ENCODE measurements around the gene PRORP. TPM values are rescaled to one million over a fixed set of nuclear protein-coding genes. Genes with fewer than 3 reads are reported as not detected.
"Not testable (repeated sequence)": the region's sequence is repeated elsewhere in the genome, so short reads cannot be mapped to it uniquely, and the experiment has no call there.

The PRORP gene
- total and polyA plus RNA-seq, 2 of the 13 experiments (the other 11 are each of a cell fraction or from before 2014, with no cell fraction given) = 48.9 to 88.7 TPM

- FAIRE-seq; H3K9me3 ChIP-seq (ENCODE audit: low read length); H3K79me2 ChIP-seq (ENCODE audit: insufficient read depth, low read length); H3K27ac ChIP-seq (ENCODE audit: extremely low read length, insufficient read depth, low read length); DNase-seq (ENCODE audit: low spot score); H3K4me3 ChIP-seq (replicated peaks in 1 of 3; ENCODE audit: insufficient read depth in 1 of 3, low read depth in 2 of 3, low read length in 3 of 3); H2AFZ ChIP-seq (ENCODE audit: low read length); ATAC-seq; H3K4me1 ChIP-seq (ENCODE audit: insufficient read depth, low read length); H3K9ac ChIP-seq (ENCODE audit: insufficient read depth, low read depth, low read length); H3K27me3 ChIP-seq (ENCODE audit: control insufficient read depth in 1 of 2, insufficient read depth in 2 of 2, low read length in 2 of 2); BruUV-seq (replicated peaks); H4K20me1 ChIP-seq (ENCODE audit: insufficient read depth, low read length); intact Hi-C loops (cut with micrococcal nuclease; ENCODE audit: unreplicated experiment); CTCF ChIA-PET (ENCODE audit: low intra/inter-chr PET ratio, low total read pairs); H3K4me2 ChIP-seq (ENCODE audit: low read depth, low read length); in situ Hi-C loops (cut with HindIII; ENCODE audit: extremely low pct_ligation_motif_present, low pct_unique_long_range_greater_than_20kb): not testable (repeated sequence)
- peaks cover 21 to 63% of the 10 kb centered on the region in 2 experiments for H3K36me3 ChIP-seq (replicated peaks in 1 of 2; ENCODE audit: control insufficient read depth in 1 of 2, insufficient read depth in 2 of 2, low read length in 2 of 2)
- WGBS (ENCODE audit: low lambda C conversion rate) = 96% methylated on average over 6 of the region's 6 CpGs
- POLR2A ChIA-PET = interaction anchor here (1.0 kb wide), 1 partner anchor 24 kb away, joined by 3 read pairs; no protein-coding TSS in a partner anchor
- TF ChIP-seq, protein P1, sequence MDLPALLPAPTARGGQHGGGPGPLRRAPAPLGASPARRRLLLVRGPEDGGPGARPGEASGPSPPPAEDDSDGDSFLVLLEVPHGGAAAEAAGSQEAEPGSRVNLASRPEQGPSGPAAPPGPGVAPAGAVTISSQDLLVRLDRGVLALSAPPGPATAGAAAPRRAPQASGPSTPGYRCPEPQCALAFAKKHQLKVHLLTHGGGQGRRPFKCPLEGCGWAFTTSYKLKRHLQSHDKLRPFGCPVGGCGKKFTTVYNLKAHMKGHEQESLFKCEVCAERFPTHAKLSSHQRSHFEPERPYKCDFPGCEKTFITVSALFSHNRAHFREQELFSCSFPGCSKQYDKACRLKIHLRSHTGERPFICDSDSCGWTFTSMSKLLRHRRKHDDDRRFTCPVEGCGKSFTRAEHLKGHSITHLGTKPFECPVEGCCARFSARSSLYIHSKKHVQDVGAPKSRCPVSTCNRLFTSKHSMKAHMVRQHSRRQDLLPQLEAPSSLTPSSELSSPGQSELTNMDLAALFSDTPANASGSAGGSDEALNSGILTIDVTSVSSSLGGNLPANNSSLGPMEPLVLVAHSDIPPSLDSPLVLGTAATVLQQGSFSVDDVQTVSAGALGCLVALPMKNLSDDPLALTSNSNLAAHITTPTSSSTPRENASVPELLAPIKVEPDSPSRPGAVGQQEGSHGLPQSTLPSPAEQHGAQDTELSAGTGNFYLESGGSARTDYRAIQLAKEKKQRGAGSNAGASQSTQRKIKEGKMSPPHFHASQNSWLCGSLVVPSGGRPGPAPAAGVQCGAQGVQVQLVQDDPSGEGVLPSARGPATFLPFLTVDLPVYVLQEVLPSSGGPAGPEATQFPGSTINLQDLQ (CRISPR knock-in tag; IDR thresholded peaks at IDR 0.05) = peak; percentile 42; the same call in 1 of the 2 replicates
- TF ChIP-seq SCMH1 (CRISPR knock-in tag; IDR thresholded peaks at IDR 0.05; ENCODE audit: borderline replicate concordance) (0 out of 2 replicates have a peak, but pooled peaks have one; percentile 37), CENPX (CRISPR knock-in tag; IDR thresholded peaks at IDR 0.05) (0 out of 2 replicates have a peak, but pooled peaks have one; percentile 58)
- TF ChIP-seq, protein P2, sequence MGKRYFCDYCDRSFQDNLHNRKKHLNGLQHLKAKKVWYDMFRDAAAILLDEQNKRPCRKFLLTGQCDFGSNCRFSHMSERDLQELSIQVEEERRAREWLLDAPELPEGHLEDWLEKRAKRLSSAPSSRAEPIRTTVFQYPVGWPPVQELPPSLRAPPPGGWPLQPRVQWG (CRISPR knock-in tag; IDR thresholded peaks at IDR 0.05; ENCODE audit: borderline replicate concordance, low read depth) = 0 out of 2 replicates have a peak, but pooled peaks have one; percentile 53
Measured at GRCh38 chr14:35094645-35095044, 27.7 kb upstream of the PRORP start.

DNA sequence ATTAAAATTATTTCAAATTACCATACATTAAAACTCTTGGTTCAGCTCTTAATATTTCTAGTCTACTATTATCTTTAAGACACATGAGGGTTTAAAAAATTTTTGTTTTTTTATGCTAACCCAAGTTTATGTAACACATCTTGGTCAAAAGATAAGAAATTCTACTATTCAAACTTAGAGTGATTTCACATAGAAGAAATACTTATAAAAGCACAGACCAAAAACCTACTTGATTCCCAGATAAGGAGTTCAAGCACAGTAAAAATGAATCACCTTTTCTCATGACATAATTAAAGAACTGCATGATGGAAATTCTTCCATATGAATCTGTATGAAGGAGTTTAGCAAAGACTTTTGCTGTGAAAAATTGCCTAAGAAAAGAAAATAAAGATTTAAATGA is 14.5 kb upstream of the PRORP start:
- intact Hi-C loops (cut with micrococcal nuclease; ENCODE audit: unreplicated experiment) = no loop called here
- no TSS peak for BruUV-seq (replicated peaks)
- POLR2A ChIA-PET = interaction anchor here (1.0 to 1.8 kb wide), 2 partner anchors 9 to 15 kb away, joined by 4 to 7 read pairs; partner anchors contain the start of genes PPP2R3C and PRORP
- ATAC-seq (no peak), DNase-seq (ENCODE audit: low spot score) (no peak), FAIRE-seq (no peak)
- Histone ChIP-seq H3K79me2 (ENCODE audit: insufficient read depth, low read length) (no peaks in the 10 kb centered on the region), H3K4me3 (replicated peaks in 1 of 3; ENCODE audit: insufficient read depth in 1 of 3, low read depth in 2 of 3, low read length in 3 of 3) (no peak overlapping the region), H3K4me1 (ENCODE audit: insufficient read depth, low read length) (no peaks in the 10 kb centered on the region), H2AFZ (ENCODE audit: low read length) (no peak overlapping the region), H3K9me3 (ENCODE audit: low read length) (no peaks in the 10 kb centered on the region), H3K36me3 (replicated peaks in 1 of 2; ENCODE audit: control insufficient read depth in 1 of 2, insufficient read depth in 2 of 2, low read length in 2 of 2) (peaks cover 38 to 62% of the 10 kb centered on the region in 2 experiments), H3K9ac (ENCODE audit: insufficient read depth, low read depth, low read length) (no peak overlapping the region), H3K27ac (ENCODE audit: extremely low read length, insufficient read depth, low read length) (no peak overlapping the region), H3K27me3 (ENCODE audit: control insufficient read depth in 1 of 2, insufficient read depth in 2 of 2, low read length in 2 of 2) (no peaks in the 10 kb centered on the region), H3K4me2 (ENCODE audit: low read depth, low read length) (no peak overlapping the region), H4K20me1 (ENCODE audit: insufficient read depth, low read length) (no peaks in the 10 kb centered on the region)
- CTCF ChIA-PET (ENCODE audit: low intra/inter-chr PET ratio, low total read pairs) = no interaction called here
- in situ Hi-C loops (cut with HindIII; ENCODE audit: extremely low pct_ligation_motif_present, low pct_unique_long_range_greater_than_20kb) = no loop called here
- TF ChIP-seq ATAD3A (CRISPR knock-in tag; IDR thresholded peaks at IDR 0.05) = no peak
- no peak for TF ChIP-seq MTA3 (CRISPR knock-in tag; IDR thresholded peaks at IDR 0.05)
- TF ChIP-seq, protein P3, sequence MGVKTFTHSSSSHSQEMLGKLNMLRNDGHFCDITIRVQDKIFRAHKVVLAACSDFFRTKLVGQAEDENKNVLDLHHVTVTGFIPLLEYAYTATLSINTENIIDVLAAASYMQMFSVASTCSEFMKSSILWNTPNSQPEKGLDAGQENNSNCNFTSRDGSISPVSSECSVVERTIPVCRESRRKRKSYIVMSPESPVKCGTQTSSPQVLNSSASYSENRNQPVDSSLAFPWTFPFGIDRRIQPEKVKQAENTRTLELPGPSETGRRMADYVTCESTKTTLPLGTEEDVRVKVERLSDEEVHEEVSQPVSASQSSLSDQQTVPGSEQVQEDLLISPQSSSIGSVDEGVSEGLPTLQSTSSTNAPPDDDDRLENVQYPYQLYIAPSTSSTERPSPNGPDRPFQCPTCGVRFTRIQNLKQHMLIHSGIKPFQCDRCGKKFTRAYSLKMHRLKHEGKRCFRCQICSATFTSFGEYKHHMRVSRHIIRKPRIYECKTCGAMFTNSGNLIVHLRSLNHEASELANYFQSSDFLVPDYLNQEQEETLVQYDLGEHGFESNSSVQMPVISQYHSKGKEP (CRISPR knock-in tag; IDR thresholded peaks at IDR 0.05) = no peak
- no peak for TF ChIP-seq ADNP (CRISPR knock-in tag; IDR thresholded peaks at IDR 0.05)
- TF ChIP-seq, protein P4, sequence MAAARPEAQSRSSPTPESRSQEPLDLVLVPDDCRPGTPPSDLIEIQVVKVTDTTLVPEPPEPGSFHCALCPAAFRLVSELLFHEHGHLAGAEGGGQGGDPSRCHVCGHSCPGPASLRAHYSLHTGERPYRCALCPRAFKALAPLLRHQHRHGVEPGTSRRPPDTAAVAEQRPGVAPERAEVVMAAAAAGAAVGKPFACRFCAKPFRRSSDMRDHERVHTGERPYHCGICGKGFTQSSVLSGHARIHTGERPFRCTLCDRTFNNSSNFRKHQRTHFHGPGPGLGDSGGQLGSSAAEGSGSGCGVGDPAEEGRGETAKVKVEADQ (CRISPR knock-in tag; IDR thresholded peaks at IDR 0.05; ENCODE audit: borderline replicate concordance) = no peak
- no peak for TF ChIP-seq GPN1 (CRISPR knock-in tag; IDR thresholded peaks at IDR 0.05; ENCODE audit: borderline replicate concordance)

All from HepG2 (cell line).